HG03457 (cell line): ENCODE data around the gene RAD51AP1.
A peak's percentile ranks its signal among the peaks of the same experiment; 100 is the strongest.

Experiments used
- ATAC-seq: cut with Tn5 transposase; IDR thresholded peaks from one replicate; pipeline ENCODE4 v1.9.1; 2021; ENCODE audit warnings: moderate number of reproducible peaks; ENCODE audit not compliant: unreplicated experiment

The RAD51AP1 gene

DNA sequence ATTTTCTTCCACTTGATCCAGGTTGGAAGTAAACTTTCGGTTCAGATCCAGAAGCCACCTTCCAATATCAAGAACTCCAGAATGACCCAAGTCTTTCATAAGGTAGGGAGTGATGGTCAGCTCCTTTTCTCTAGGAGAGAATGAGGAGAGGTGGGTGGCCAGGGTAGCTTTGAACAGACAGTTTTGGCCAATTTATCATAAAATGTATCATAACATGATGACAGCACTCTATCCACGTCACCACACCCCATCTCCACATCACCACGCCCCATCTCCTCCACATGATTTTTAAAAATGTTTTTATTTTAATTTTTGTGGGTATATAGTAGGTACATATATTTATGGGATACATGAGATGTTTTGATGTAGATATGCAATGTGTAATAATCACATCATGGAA is 50.2 kb downstream of the RAD51AP1 start:
- no peak for ATAC-seq

DNA sequence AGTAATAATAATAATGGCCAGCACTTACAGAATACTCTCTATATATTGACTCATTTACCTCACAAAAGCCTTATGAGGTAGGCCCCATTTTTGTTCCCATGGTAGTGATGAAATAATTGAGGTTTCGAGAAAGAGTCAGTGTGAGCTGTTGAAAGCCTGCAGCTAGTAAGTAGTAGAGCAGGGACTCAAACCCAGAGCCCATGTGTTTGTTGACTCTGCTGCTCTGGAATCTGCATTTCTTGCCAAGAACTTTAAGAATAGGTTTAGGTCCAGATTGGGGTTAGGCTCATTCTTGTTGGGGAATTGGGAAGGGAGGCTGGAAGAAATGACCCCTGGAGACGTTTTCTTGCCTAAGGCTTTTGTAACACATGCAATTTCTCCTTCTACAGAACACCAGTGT is 51.3 kb downstream of the RAD51AP1 start:
- no peak for ATAC-seq

DNA sequence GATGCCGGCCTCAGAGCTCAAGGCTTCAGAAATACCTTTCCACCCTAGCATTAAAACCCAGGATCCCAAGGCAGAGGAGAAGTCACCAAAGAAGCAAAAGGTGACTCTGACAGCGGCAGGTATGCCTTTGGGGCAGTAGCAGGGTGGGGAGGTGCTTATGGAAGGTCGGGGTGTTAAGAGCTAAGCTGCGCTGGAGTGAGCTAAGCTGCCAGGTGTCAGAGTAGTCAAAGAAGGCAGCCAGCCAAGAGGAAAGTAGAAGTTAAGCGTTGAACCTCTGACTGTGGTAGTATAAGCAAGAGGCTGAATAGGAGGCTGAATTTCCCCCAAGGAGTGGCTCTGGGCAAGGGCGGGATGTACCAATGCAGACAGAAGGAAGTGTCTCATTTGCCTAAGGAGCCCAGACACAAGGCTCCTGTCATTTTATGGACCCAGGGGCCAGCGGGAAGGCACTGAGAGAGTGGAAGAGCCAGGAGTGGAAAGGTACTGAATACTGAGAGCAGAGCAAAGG is 52.5 kb downstream of the RAD51AP1 start:
- no peak for ATAC-seq

DNA sequence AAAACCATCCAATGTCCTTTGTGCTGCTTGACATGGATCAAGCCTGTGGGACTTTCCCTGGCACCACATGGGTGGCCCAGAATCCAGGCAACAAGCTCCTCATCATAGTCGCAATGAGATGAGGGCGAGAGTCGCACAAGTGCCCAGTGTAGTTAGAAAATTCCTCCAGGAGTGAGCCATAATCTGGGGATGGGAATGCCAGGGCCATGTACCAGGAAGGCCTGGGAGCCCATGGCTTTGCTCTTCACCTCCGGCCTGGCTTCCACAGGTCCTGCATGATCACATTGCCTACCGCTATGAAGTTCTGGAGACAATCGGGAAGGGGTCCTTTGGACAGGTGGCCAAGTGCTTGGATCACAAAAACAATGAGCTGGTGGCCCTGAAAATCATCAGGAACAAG is 57.2 kb downstream of the RAD51AP1 start:
- no peak for ATAC-seq

DNA sequence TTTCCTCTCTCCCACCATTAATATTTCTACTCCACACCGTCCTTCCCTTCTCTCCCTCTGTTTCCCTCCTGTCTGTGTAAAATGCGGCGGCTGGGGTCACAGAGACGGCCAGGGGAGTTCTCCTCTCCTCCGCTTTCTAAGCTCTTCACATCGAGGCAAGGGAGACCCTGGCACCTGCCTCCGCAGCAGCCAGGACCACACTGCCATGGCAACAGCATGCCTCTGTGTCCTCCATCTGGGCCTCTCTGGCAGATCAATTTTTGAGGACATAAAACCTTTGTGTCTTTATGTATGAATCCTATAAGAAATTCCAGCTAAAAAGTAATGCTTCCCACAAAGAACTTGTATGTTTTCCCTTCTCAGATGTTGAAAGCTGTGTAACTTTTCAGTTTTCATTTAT is 64.7 kb downstream of the RAD51AP1 start:
- no peak for ATAC-seq

DNA sequence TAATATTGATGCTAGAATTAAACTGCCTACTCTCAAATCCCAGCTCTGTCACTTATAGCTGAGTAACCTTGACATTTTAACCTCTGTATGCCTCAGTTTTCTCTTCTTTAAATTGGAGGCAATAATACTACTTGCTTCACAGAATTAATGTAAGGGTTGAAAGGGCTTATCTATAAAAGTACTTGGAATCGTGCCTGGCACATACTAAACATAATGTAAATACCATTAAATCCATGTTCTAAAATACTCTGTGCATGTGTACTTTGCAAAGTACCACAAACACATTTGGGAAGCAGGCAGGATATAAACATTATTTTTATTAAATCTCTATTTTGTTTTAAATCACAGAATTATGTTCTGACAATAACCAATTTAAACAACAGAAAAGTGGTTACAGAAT is 65.3 kb downstream of the RAD51AP1 start:
- ATAC-seq = no peak

DNA sequence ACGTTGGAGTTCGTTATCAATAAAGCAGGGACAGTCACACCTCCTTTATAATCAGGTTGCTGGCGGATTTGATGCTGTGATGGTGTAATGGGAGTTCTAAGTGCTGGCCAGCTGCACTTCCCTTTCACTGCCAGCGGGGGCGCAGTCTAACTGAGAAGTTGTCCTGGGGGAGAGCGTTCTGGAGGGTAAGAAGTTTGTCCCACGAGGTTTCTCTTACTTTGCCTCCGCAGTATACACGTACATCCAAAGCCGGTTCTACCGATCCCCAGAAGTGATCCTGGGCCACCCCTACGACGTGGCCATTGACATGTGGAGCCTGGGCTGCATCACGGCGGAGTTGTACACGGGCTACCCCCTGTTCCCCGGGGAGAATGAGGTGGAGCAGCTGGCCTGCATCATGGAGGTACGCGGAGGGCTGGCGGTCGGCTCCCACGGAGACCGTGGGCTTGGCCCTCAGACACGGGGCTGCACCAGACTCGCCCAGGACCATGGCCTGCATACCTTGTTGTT is 66.0 kb downstream of the RAD51AP1 start:
- peak; percentile 72 for ATAC-seq

DNA sequence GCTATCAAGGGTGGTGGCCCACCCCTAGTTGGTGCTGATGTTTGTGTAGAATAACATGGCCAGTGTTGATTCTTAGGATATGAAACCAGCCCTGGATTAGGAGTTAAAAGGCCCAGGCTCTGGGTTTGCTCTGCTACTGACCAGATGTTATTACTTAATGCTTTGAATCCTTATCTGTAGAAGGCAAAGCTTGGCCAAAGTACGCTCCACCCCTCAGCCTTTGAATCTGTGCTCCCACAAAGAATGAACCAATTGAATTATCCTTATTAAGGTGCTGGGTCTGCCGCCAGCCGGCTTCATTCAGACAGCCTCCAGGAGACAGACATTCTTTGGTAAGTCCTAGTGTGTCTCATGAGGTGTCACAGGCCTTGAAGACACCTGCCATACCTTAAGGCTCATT is 68.4 kb downstream of the RAD51AP1 start:
- no peak for ATAC-seq

DNA sequence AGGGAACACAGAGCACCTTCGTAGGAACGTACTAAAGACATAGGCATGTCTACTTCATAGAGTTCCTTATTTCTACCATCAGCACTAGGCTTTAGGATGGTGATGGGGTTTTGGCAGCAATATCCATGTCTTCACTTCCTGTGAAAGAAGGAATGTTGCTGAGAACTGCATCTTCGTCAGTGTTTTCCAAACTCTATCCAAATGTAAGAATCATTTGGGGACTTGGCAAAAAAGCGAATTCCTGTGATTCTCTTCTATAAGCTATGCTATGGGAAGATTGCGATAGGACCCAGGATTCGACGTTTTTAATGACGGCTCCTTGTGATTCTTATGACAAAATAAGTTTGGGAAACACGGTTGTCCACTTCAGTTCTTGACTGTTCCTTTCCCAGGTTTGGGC is 70.4 kb downstream of the RAD51AP1 start:
- ATAC-seq = no peak
